B cell (primary cell): Measurements from ENCODE around the gene CHPF2.

Experiments used
- EZH2 ChIP-seq: IDR thresholded peaks from 2 replicates; pipeline ENCODE4 v1.6.1; 2012; ENCODE audit warnings: borderline replicate concordance, low read depth, mild to moderate bottlenecking, moderate library complexity, low read length; ENCODE audit not compliant: insufficient read depth, poor library complexity, severe bottlenecking
- TF ChIP-seq, protein P1 (sequence below): fragments of 200-600 bp; IDR thresholded peaks from one replicate; pipeline ENCODE4 v1.8.0; 2022; ENCODE audit warnings: antibody characterized with exemption, mild to moderate bottlenecking

DNA sequence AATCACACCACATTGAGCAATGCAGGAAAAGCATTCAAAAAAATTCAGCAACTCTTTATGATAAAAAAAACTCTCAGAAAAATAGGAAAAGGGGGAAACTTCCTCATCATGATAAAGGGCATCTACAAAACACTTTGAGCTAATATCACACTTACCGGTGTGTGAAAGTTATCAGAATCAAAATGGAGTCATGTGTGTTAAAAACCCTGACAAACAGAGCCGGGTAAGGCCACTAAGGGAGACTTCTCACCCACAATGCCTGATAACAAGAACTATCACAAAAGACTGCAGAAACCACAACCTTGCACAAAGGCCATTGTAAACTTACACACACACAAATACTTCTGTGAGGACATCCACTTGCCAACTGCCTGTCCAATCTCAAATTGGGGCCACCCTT, 51.0 kb downstream of the CHPF2 start:
- TF ChIP-seq, protein P1, sequence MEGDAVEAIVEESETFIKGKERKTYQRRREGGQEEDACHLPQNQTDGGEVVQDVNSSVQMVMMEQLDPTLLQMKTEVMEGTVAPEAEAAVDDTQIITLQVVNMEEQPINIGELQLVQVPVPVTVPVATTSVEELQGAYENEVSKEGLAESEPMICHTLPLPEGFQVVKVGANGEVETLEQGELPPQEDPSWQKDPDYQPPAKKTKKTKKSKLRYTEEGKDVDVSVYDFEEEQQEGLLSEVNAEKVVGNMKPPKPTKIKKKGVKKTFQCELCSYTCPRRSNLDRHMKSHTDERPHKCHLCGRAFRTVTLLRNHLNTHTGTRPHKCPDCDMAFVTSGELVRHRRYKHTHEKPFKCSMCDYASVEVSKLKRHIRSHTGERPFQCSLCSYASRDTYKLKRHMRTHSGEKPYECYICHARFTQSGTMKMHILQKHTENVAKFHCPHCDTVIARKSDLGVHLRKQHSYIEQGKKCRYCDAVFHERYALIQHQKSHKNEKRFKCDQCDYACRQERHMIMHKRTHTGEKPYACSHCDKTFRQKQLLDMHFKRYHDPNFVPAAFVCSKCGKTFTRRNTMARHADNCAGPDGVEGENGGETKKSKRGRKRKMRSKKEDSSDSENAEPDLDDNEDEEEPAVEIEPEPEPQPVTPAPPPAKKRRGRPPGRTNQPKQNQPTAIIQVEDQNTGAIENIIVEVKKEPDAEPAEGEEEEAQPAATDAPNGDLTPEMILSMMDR, result no peak
- TF ChIP-seq EZH2, result no peak
